SKM-1 (cell line): ENCODE data around the gene KAZN.

ENCODE experiments used
- DNase-seq: peaks from one replicate; lab custom pipeline; 2025; ENCODE audit not compliant: unreplicated experiment; lab: John Stamatoyannopoulos, UW

KAZN gene

DNA sequence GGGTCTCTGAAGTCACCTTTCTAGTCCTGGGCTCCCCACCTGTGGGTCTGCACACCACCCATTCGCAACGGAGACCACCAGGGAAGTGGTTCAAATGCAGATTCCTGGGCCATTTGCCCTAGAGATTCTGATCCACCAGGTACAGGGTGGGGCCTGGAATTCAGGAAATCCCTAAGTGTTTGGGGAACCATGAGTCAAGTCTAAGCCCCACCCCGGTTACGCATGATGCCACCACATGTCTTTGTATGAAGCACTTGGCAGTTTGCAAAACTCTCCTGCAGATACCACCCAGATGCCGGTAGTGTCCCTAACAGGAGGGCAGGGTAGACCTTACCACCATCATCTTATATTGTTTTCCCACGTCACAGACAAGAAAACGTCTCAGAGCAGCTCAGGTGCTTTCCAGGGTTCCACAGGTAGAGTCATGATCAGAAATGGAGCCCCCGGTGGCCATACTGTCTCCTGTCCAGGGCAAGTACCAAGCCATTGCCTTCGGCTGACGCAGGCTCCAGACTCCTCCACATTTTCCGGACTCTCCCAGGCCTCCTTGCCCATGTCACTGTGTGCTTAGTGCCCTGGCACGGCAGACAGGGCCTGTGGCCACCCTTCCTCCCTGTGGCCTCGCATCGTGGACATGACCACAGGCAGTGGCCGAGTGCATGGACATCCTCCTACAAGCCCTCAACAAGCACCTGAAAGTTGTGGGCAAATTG lies 465.9 kb downstream of the KAZN start:
- no peak for DNase-seq

DNA sequence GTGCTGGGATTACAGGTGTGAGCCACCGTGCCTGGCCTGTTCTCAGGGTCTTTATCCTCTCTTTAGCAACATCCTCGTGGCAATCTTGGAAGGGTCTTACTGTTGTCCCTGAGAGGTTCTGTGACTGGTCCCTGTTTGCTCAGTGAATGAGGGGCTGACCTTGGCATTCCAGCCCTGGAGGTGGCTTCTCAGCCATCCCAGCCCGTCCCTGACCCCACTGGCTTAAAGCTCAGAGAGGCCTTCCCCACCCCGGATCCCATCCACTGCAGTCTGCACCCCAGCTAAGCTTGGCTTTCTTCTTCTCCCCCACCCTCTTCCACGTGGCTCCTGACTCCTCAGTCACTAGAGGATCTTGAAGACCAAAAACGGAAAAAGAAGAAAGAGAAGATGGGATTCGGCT lies 466.8 kb downstream of the KAZN start:
- DNase-seq = no peak

- no peak for DNase-seq
Measured at GRCh38 chr1:15065736-15066135, 467.3 kb downstream of the KAZN start.

GRCh38 chr1:15066191-15066590 lies 467.7 kb downstream of the KAZN start:
- DNase-seq = no peak

DNA sequence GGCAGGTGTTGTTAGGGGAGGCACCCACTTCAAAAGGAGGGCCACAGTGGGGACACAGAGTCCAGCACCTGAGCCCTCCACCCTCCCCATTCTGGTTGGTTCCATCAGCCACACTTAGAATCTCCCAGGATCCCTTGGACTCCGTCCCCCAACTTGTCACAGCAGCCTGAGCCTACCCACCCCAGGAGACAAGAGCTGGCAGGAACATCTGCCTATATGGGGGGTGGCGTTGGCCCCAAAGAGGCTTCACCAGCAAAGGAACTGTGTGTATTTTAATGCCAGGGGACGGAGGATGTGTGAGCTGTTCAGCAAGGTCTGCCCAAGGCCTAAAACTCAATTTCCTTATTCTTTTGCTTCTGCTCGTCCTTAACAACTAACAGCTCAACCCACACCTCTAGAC lies 468.7 kb downstream of the KAZN start:
- no peak for DNase-seq

DNA sequence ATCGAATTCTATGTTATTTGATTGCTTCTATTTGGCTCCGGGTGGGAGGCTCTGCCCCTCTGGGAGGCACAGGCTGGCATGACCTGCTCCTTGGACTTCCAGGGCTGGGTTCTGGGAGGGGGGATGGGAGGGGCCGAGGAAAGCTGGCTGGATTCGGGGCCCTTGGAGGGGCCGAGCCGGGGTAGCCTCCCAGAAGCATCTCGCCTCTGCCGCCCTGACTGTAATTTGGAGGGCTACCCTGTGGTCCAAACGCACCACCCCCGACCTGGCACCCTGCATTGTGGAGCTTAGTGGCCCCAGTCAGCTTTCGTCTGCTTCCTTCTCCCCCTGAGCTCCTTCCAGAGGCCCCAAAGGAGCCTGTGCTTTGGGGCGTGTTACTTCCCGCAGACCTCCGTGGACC lies 469.7 kb downstream of the KAZN start:
- no peak for DNase-seq

GRCh38 chr1:15068997-15069396 lies 470.5 kb downstream of the KAZN start:
- DNase-seq = no peak

- no peak for DNase-seq
Measured at GRCh38 chr1:15070145-15070748, 471.8 kb downstream of the KAZN start.

- no peak for DNase-seq
Measured at GRCh38 chr1:15071936-15072335, 473.5 kb downstream of the KAZN start.

DNA sequence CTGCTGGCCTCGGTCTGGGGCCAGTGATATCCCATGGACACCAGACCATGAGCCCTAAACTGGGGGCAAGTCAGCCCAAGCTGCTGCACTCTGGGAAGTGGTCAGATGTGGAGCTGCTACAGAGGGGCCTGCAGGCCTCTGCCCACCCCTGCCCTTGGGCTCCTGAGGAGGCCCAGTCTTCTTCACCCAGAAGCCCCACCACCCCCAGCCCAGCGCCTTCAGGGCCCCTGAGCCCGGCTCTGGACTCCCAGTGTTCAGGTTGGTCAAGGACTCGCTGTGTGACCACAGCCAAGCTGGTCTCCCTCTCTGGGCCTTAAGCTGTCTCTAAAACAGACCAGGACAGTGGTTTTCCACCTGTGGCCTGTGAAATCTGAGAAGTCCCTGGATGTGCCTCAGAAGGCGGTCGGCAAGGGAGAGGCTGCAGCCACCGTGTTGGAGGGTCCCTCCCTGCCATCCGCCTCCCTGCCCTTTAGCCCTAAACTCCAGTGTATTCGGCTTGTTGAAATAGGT lies 475.4 kb downstream of the KAZN start:
- no peak for DNase-seq

GRCh38 chr1:15075175-15075574 lies 476.7 kb downstream of the KAZN start:
- no peak for DNase-seq

DNA sequence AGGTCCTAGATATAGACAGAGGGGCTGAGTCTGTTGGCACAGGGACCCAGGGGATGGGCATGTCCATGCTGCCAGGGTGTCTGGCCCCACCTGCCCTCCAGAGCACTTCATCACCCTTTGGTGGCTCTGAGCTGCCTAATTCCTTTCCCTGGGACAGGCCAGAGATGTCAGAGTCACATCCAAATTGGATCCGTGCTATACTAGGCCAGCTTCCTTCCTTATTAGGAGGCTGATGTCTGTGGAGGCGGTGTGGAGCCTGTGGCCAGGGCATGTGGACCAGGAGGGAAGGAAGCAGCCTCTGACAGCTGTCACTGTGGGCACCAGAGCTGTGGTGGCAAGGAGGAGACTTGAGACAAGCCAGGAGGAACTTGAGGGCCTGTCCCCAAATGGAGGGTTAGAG lies 477.3 kb downstream of the KAZN start:
- DNase-seq = no peak

DNA sequence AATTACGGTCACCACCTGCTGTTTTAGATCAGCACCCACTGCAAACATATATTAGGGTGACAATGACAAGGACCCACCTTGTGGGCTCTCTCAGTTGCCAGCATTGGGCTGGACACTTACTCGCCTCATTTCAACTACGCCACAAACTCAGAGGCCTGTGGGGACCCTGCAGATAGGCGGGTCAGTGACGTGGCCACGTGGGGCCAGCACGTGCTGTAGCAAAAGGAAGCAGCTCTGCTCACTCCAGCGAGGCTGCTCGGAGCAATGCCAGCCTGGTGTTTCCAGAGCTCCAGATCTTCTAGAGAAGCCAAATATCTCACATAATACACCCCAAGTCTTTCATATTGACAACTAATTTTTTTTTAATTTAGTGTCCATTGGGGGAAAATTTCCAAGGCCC lies 478.3 kb downstream of the KAZN start:
- DNase-seq = no peak

- no peak for DNase-seq
Measured at GRCh38 chr1:15077384-15077783, 478.9 kb downstream of the KAZN start.

DNA sequence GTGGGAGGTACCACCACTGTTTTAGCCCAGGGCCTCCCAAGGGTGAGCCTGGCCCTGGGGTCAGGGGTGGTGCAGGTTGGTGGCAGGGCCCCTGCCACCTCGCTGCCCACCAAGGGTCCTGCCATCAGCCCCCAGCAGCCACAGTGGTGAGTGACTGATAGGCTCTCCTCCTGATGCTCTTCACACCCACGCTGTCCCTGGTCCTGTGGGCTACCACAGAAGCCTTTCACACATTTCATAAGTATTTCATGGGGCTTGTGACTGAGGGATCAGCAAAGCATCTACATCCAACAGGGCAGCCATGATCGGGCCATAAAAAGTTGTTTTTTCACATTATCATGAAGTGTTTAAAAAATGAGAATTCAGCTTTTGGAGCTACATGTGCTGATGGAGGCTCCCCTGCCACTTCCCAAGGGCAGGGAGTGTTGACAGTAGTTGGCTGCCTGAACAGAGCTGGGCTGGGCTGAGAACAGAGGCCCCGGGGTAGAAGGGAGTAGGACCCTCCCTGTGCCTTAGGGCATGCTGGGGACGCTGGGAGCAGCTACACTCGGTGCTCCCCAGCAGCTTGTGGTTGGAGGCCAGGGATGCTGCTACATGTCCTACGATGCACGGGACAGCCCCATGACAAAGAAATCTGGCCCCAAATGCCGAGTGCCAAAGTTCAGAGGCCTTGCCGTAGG lies 482.0 kb downstream of the KAZN start:
- DNase-seq = no peak

DNA sequence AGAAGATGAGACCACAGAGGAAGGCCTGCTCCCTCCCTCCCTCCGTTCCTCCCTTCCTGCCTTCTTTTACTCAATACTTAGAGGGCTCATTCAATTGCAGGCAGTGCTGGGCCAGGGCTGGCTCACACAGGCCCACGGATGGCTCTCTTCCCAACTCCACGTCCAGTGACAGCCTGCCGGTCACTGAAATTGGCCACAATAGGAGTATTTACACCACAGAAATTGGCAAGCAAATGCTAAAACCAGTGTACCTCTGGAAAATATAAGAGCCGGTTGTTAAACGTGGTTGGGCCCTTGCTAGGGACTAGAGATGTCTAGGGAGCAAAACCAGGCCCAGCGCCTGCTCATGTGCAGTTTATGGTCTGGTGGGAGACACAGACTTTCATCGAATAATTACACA lies 482.6 kb downstream of the KAZN start:
- DNase-seq = no peak

GRCh38 chr1:15083578-15083977 lies 485.1 kb downstream of the KAZN start:
- no peak for DNase-seq

GRCh38 chr1:15088281-15088971 lies 489.9 kb downstream of the KAZN start:
- no peak for DNase-seq

- DNase-seq = no peak
Measured at GRCh38 chr1:15089258-15089992, 490.9 kb downstream of the KAZN start.

- no peak for DNase-seq
Measured at GRCh38 chr1:15090373-15090772, 491.9 kb downstream of the KAZN start.

- no peak for DNase-seq
Measured at GRCh38 chr1:15094056-15094455, 495.6 kb downstream of the KAZN start.
